Ovary (tissue), 9 donors: Measurements from ENCODE around the gene CLIC5. TPM values are rescaled to one million over a fixed set of nuclear protein-coding genes. Genes with fewer than 3 reads are reported as not detected.
"Not testable (repeated sequence)": the region's sequence is repeated elsewhere in the genome, so short reads cannot be mapped to it uniquely, and the experiment has no call there.

Experiments used
- DNase-seq, 5 donors: peaks; one replicate each; pipeline ENCODE4 v3.0.0-alpha.2; 2019 to 2020
- H3K27ac ChIP-seq, 2 donors: fragments of 200-600 bp; one replicate each; pipeline versions ENCODE4 v1.5.1 to v1.8.0; 2019 to 2022
- H3K27me3 ChIP-seq: fragments of 200-600 bp; one replicate; pipeline ENCODE4 v1.8.0; 2022
- H3K36me3 ChIP-seq: fragments of 200-600 bp; sonication (generic); one replicate; pipeline ENCODE4 v1.5.1; 2019
- H3K4me1 ChIP-seq: one replicate; pipeline ENCODE4 v1.8.1; 2013; ENCODE audit warnings: mild to moderate bottlenecking, moderate library complexity; ENCODE audit not compliant: insufficient read depth
- H3K4me3 ChIP-seq: fragments of 200-600 bp; sonication (generic); one replicate; pipeline ENCODE4 v1.5.1; 2017
- H3K9me3 ChIP-seq, 2 donors: fragments of 200-600 bp in 1 of 2; sonication (generic) in 1 of 2; one replicate each; pipeline versions ENCODE4 v1.5.1 to v1.8.1; 2013 to 2019; ENCODE audit warnings: mild to moderate bottlenecking in 1 of 2, moderate library complexity in 1 of 2
- CTCF ChIP-seq, 3 donors: fragments of 450-650 bp in 2 of 3; fragments of 200-600 bp in 1 of 3; IDR thresholded peaks; one replicate each; pipeline versions ENCODE4 v1.5.1 to v1.8.0; 2016 to 2022; ENCODE audit warnings: antibody characterized with exemption in 3 of 3, mild to moderate bottlenecking in 1 of 3
- EP300 ChIP-seq: sonication (generic); formaldehyde crosslinking; IDR thresholded peaks from one replicate; pipeline ENCODE4 v1.6.1; 2017; ENCODE audit warnings: antibody characterized with exemption
- POLR2A ChIP-seq: fragments of 450-650 bp; IDR thresholded peaks from one replicate; pipeline ENCODE4 v1.6.1; 2017; ENCODE audit warnings: antibody characterized with exemption, mild to moderate bottlenecking, moderate library complexity
- WGBS, 3 donors: extraction: QIAGEN DNeasy Blood & Tissue Kit in 1 of 3; methylation state at CpG; one replicate each; pipeline versions ENCODE4 v1.1.5 to v1.1.7; 2013 to 2017; 5-methylcytosine and 5-hydroxymethylcytosine counted together
- intact Hi-C, 4 donors: fragments of 100-400 bp; cut with DNase I; formaldehyde crosslinking; loops; one replicate each; pipeline versions ENCODE4 v1.11.0 to v1.15.1; 2022 to 2023
- polyA plus RNA-seq, 2 donors: library from polyadenylated mRNA; stranded (reverse); fragments of 200-250 nt in 1 of 2; fragments of 350-450 nt in 1 of 2; fragmentation: Illumina TruSeq in 1 of 2; extraction: RNeasy Lipid Tissue Mini Kit (QIAGEN cat#74804) in 1 of 2; gene quantifications; one replicate each; pipeline ENCODE4 v1.2.3, GENCODE V29; 2013 to 2014
- total RNA-seq, 7 donors: library from RNA; depleted of rRNA in 2 of 7; stranded (reverse); fragments of >200 nt in 2 of 7; fragmentation: NEBNext Ultra II Directional in 3 of 7; extraction: Animal tissue kit (Norgen Biotek cat#: 25700) in 3 of 7; gene quantifications; one replicate each; pipeline versions ENCODE4 v1.1.0 to v1.2.4, GENCODE V29; 2016 to 2023
- donor health status: DM: no; HTN: no; CAD: no; lungs with moderate emphysema.
- donor health status: DM: no; HTN: no; CAD: no.
- donor health status: Bipolar disorder and iron deficiency.
- donor health status: DM: yes; HTN: yes; CAD: no.
- donor health status: DM: no; HTN: no; CAD: no.
- donor health status: DM: yes; HTN: yes; CAD: no.

Gene CLIC5
- total and polyA plus RNA-seq, 9 donors = 0.27 to 42.3 (median 2.0) TPM

GRCh38 chr6:45927421-45928320 lies 88.0 kb downstream of the CLIC5 start:
- no peaks in the 10 kb centered on the region for H3K9me3 ChIP-seq
- no peak overlapping the region for H3K27ac ChIP-seq
- no peak for TF ChIP-seq CTCF (IDR thresholded peaks at IDR 0.05)
- no peak for TF ChIP-seq EP300
- TF ChIP-seq POLR2A = no peak
- no peaks in the 10 kb centered on the region for H3K27me3 ChIP-seq
- intact Hi-C loops = loop anchor here in 1 of 4 donors (10.0 kb wide), 3 partner anchors 183 to 1453 kb away; no protein-coding TSS in a partner anchor
- WGBS, 3 donors = 83% methylated on average over 9 of the region's 9 CpGs
- H3K36me3 ChIP-seq = no peaks in the 10 kb centered on the region
- H3K4me1 ChIP-seq = no peaks in the 10 kb centered on the region
- H3K4me3 ChIP-seq = no peak overlapping the region
- no peak for DNase-seq

GRCh38 chr6:45926423-45926822 lies 89.2 kb downstream of the CLIC5 start:
- H3K4me1 ChIP-seq, H3K36me3 ChIP-seq, H3K9me3 ChIP-seq, H3K27ac ChIP-seq, DNase-seq, H3K4me3 ChIP-seq, H3K27me3 ChIP-seq: not testable (repeated sequence)
- 85 to 94% (median 90%) methylated on average over 8 of the region's 8 CpGs for WGBS, 3 donors
- intact Hi-C loops = loop anchor here in 1 of 4 donors (10.0 kb wide), 3 partner anchors 182 to 1452 kb away; no protein-coding TSS in a partner anchor

GRCh38 chr6:45924763-45925342 lies 90.8 kb downstream of the CLIC5 start:
- intact Hi-C loops = loop anchor here in 2 of 4 donors (5.0 to 10.0 kb wide), 4 partner anchors 180 to 1450 kb away; no protein-coding TSS in a partner anchor
- 53 to 65% (median 54%) methylated on average over 6 of the region's 6 CpGs for WGBS, 3 donors
- Histone ChIP-seq H3K4me1 (no peaks in the 10 kb centered on the region), H3K27me3 (no peaks in the 10 kb centered on the region), H3K9me3 (no peaks in the 10 kb centered on the region), H3K36me3 (no peaks in the 10 kb centered on the region), H3K27ac (no peak overlapping the region), H3K4me3 (no peak overlapping the region)
- no peak for TF ChIP-seq POLR2A
- TF ChIP-seq EP300 = no peak
- no peak for TF ChIP-seq CTCF (IDR thresholded peaks at IDR 0.05)
- DNase-seq = no peak

- H3K27ac ChIP-seq = no peak overlapping the region
- H3K4me3 ChIP-seq = no peak overlapping the region
- intact Hi-C loops = loop anchor here in 2 of 4 donors (5.0 to 10.0 kb wide), 4 partner anchors 179 to 1449 kb away; no protein-coding TSS in a partner anchor
- no peaks in the 10 kb centered on the region for H3K27me3 ChIP-seq
- no peak for DNase-seq
- no peaks in the 10 kb centered on the region for H3K36me3 ChIP-seq
- H3K4me1 ChIP-seq = no peaks in the 10 kb centered on the region
- TF ChIP-seq EP300 = no peak
- no peak for TF ChIP-seq CTCF (IDR thresholded peaks at IDR 0.05)
- no peak for TF ChIP-seq POLR2A
- no peaks in the 10 kb centered on the region for H3K9me3 ChIP-seq
- 30 to 51% (median 36%) methylated on average over 5 of the region's 5 CpGs for WGBS, 3 donors
Measured at GRCh38 chr6:45923831-45924391, 91.7 kb downstream of the CLIC5 start.
